Esophagus squamous epithelium (tissue), 4 donors: ENCODE data around the gene ATP6V0C.

ENCODE experiments used
- POLR2A ChIP-seq, 4 donors: fragments of 450-650 bp; IDR thresholded peaks; one replicate each; pipeline ENCODE4 v1.6.1; 2017; ENCODE audit warnings: antibody characterized with exemption in 4 of 4, mild to moderate bottlenecking in 4 of 4, moderate library complexity in 3 of 4
- TF ChIP-seq, protein P1 (sequence below), 6 experiments: fragments of 450-650 bp in 4 of 6; fragments of 200-600 bp in 2 of 6; sonication (generic) in 2 of 6; IDR thresholded peaks; one replicate each; pipeline ENCODE4 v1.5.1; 2016 to 2019; ENCODE audit warnings: antibody characterized with exemption in 6 of 6, mild to moderate bottlenecking in 4 of 6, moderate library complexity in 4 of 6

DNA sequence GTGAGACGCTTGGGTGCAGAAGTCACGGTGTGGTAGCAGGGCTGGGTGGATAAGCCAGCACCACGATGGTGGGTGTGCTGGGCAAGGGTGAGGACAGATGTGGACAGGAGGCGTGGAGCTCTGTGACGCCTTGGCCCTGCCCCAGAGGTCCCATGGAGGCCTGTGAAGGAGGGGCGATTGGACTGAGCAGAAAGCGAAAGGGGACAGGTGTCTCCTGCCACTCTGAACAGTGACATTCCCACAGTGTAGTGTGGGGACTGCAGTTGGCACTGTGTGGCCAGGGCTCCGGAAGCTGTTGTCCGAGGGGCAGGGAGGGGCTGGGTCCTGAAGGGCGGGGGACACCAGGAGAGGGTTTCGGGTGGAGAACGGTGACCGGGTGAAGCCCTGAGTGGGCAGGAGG lies 31.5 kb upstream of the ATP6V0C start:
- no peak for TF ChIP-seq POLR2A (IDR thresholded peaks at IDR 0.05)
- TF ChIP-seq, protein P1, sequence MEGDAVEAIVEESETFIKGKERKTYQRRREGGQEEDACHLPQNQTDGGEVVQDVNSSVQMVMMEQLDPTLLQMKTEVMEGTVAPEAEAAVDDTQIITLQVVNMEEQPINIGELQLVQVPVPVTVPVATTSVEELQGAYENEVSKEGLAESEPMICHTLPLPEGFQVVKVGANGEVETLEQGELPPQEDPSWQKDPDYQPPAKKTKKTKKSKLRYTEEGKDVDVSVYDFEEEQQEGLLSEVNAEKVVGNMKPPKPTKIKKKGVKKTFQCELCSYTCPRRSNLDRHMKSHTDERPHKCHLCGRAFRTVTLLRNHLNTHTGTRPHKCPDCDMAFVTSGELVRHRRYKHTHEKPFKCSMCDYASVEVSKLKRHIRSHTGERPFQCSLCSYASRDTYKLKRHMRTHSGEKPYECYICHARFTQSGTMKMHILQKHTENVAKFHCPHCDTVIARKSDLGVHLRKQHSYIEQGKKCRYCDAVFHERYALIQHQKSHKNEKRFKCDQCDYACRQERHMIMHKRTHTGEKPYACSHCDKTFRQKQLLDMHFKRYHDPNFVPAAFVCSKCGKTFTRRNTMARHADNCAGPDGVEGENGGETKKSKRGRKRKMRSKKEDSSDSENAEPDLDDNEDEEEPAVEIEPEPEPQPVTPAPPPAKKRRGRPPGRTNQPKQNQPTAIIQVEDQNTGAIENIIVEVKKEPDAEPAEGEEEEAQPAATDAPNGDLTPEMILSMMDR (IDR thresholded peaks at IDR 0.05), result no peak
